Measurements from ENCODE around the gene ATXN1.

The ATXN1 gene

GRCh38 chr6:16764188-16764950 lies 3.1 kb upstream of the ATXN1 start:
- in situ Hi-C loops (cut with HindIII; ENCODE audit: low sequenced_read_pairs), result loop anchor here (5.0 to 10.0 kb wide), 2 partner anchors 252 to 430 kb away; no protein-coding TSS in a partner anchor

- in situ Hi-C loops (cut with HindIII; ENCODE audit: low sequenced_read_pairs), result loop anchor here (5.0 to 10.0 kb wide), 2 partner anchors 251 to 428 kb away; no protein-coding TSS in a partner anchor
Observed at GRCh38 chr6:16762550-16763477, 1.6 kb upstream of the ATXN1 start.

GRCh38 chr6:16762268-16762549 lies 949 bp upstream of the ATXN1 start:
- in situ Hi-C loops (cut with HindIII; ENCODE audit: low sequenced_read_pairs), result loop anchor here (5.0 to 10.0 kb wide), 2 partner anchors 250 to 427 kb away; no protein-coding TSS in a partner anchor

- in situ Hi-C loops (cut with HindIII; ENCODE audit: low sequenced_read_pairs), result loop anchor here (5.0 to 10.0 kb wide), 2 partner anchors 249 to 427 kb away; no protein-coding TSS in a partner anchor
Observed at GRCh38 chr6:16761471-16762267, 409 bp upstream of the ATXN1 start.

DNA sequence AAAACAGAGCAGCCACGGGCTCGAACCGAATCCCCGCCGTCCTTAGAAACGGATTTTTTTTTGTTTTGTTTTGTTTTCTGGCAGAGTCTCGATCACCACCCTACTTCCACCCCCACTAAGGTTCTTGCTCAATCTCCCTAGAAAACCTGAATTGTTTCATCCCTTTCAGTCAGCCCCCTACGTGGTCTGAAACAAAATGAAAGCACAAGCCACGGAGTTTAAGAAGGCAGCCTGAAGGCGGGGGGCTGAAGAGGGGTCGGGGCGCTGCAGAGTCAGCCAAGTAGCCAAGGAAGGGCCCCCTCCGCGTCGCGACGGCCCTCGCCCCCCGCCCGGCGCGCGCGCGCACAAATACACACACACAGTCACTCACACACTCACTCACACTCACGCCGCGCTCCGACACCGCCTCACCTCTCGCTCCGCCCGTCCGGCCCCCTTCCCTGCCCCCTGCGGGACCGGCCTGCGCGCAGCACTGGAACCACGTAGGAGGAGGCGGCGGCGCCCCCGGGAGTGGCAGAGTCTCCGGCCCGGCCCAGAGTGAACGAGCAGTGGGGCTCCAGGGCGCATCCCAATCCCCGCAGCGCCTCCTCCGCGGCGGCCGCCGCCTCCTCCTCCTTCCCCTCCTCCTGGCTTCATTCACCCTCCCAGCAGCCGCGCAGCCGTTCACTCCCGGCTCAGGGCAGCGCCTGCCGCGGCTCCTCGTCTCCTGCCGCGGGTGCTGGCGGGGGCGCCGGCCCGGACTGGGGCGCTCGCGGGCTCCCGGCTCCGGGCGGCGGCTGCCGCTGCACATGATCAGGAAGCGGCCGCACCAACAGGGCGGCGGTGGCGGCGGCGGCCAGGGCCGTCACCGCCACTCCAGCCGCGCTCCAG lies 1.4 kb downstream of the ATXN1 start:
- in situ Hi-C loops (cut with HindIII; ENCODE audit: low sequenced_read_pairs), result loop anchor here (5.0 to 10.0 kb wide), 2 partner anchors 248 to 425 kb away; no protein-coding TSS in a partner anchor

- in situ Hi-C loops (cut with HindIII; ENCODE audit: low sequenced_read_pairs), result no loop called here
Observed at GRCh38 chr6:16759181-16759645, 2.0 kb downstream of the ATXN1 start.

DNA sequence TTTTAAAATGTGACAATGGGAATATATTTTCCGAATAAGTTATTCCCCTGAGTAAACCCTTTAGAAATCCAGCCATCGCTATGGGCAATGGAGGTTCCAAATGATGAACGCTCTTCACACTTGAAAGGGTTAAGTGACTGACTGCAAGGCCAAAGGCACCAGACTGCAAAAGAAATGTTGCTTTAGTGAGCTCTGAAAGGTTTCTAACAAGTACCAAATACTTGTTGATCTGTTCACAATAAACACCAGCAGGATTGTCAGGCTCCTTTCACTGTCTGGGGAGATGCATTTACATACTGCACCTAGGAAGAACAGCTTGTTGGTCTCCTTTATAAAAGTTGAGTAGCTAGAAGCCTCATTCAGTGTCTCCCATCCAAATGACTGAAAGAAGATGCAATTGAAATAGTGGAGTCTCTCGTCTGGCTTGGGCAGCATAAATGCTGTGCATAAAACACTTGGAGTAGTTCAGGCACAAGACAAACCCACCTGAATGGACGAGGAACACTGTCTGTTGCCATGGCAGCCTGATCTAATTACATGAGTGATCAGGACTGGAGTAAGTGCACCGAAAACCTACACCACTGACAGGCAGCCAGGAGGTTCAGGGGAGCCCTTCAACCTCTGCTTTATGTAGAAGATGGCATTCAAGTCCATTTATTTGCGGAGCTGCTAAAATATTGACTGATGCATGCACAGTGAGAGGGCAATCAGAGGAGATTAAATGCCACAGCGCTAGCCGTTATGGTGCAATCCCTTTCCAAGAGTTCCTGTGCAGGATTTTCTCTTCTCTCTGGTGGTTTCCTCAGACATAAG lies 2.9 kb downstream of the ATXN1 start:
- in situ Hi-C loops (cut with HindIII; ENCODE audit: low sequenced_read_pairs), result no loop called here

- in situ Hi-C loops (cut with HindIII; ENCODE audit: low sequenced_read_pairs), result no loop called here
Observed at GRCh38 chr6:16757332-16757731, 3.9 kb downstream of the ATXN1 start.

- in situ Hi-C loops (cut with HindIII; ENCODE audit: low sequenced_read_pairs), result no loop called here
Observed at GRCh38 chr6:16756660-16757255, 4.5 kb downstream of the ATXN1 start.

DNA sequence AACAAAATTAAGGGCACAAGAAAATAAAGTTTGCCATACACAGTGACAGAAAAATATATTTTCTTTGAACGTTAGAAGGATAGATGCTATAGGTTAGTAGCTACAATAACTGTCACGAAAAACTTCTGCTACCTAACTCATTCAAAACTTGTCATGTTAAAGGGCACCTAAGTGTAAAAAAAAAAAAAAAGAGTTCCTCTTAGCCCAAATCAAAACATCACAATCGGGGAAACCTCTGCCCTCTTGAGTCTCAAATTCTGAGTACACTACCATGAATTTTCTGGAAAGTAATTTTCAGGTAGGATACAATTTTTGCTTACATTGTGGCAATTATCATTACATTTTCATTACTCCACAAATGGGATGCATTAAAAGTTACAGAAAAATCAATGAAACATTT lies 5.7 kb downstream of the ATXN1 start:
- in situ Hi-C loops (cut with HindIII; ENCODE audit: low sequenced_read_pairs), result no loop called here

- in situ Hi-C loops (cut with HindIII; ENCODE audit: low sequenced_read_pairs), result no loop called here
Observed at GRCh38 chr6:16754876-16755275, 6.4 kb downstream of the ATXN1 start.

GRCh38 chr6:16754274-16754673 lies 7.0 kb downstream of the ATXN1 start:
- in situ Hi-C loops (cut with HindIII; ENCODE audit: low sequenced_read_pairs), result no loop called here

DNA sequence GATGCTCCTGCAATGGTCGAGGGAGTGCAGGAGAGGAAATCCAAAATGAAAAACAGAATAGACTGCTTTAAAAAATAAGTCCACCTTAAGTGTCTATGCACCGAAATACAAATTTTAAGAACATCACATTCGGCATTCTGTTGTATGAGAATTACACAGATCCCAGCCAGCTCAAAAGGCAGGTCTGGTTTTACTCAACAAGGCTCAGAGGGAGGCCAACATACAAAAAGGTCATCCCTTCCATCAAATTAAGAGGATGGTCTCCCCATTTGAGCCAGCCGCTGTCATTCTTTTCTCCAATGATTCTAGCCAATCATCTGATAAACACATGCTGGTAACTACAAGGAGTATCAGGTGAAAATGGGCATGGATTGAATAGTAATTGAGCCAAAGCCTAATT lies 7.9 kb downstream of the ATXN1 start:
- in situ Hi-C loops (cut with HindIII; ENCODE audit: low sequenced_read_pairs), result no loop called here

DNA sequence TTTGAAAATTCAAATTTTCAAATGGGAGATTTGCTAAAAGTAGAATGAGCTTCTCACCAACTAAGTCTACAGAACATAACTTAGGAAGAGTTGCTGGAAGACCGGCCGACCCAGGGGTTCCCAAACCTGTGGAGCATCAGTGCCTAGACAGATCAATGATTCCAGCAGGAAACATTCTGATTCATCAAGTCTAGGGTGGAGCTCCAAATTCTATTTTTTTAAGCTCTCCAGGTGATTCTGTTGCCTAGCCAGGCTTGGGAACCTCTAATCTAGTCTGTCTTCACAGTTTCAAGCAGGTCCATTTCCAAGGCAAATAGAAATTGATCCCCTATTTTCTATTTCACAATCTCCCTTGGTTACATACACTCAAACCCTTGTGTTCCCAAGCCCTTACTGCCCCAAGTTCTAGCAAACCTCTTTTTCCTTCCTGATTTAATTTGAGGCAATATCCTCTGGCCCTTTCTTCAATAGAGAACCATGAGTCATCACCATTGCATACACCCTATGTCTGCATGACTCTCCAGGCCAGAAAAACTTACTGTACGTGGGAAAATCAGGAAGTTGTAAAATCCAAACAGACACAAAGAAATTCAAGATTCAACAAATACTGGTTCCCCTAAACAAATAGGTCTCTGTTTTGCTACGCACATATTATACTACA lies 8.9 kb downstream of the ATXN1 start:
- in situ Hi-C loops (cut with HindIII; ENCODE audit: low sequenced_read_pairs), result no loop called here

GRCh38 chr6:16751251-16751946 lies 9.9 kb downstream of the ATXN1 start:
- in situ Hi-C loops (cut with HindIII; ENCODE audit: low sequenced_read_pairs), result no loop called here

GRCh38 chr6:16750566-16750965 lies 10.7 kb downstream of the ATXN1 start:
- in situ Hi-C loops (cut with HindIII; ENCODE audit: low sequenced_read_pairs), result no loop called here
